Activated CD4-positive, alpha-beta T cell treated with anti-CD3 and anti-CD28 coated beads for 36 hours (primary cell): ENCODE data around the gene TTC28. TPM values are rescaled to one million over a fixed set of nuclear protein-coding genes. Genes with fewer than 3 reads are reported as not detected.

Experiments used
- ATAC-seq: fragments of 200-7000 bp; cut with Tn5 transposase; one replicate; pipeline ENCODE4 v1.10.0; 2021; ENCODE audit warnings: mild to moderate bottlenecking, moderate library complexity
- CTCF ChIA-PET: fragments of 350-600 bp; sonication (Branson Sonifier 250); formaldehyde crosslinking; loops from one replicate; lab custom pipeline; 2021; ENCODE audit warnings: antibody characterized with exemption; lab: Charles Lee
- POLR2A ChIA-PET: fragments of 350-600 bp; sonication (Branson Sonifier 250); formaldehyde crosslinking; loops from one replicate; lab custom pipeline; 2021; ENCODE audit warnings: antibody characterized with exemption, inconsistent platforms; lab: Charles Lee
- DNase-seq: peaks from one replicate; pipeline ENCODE4 v3.0.0-alpha.2; 2020
- H3K27ac Mint-ChIP-seq: one replicate; pipeline ENCODE4 v1.8.0; 2021; ENCODE audit warnings: mixed read lengths
- H3K27me3 Mint-ChIP-seq: one replicate; pipeline ENCODE4 v1.8.0; 2021; ENCODE audit warnings: mixed read lengths
- H3K36me3 Mint-ChIP-seq: one replicate; pipeline ENCODE4 v1.8.0; 2021; ENCODE audit warnings: low read depth, mixed read lengths
- H3K4me1 Mint-ChIP-seq: one replicate; pipeline ENCODE4 v1.8.0; 2021; ENCODE audit warnings: mixed read lengths
- H3K4me3 Mint-ChIP-seq: one replicate; pipeline ENCODE4 v1.8.0; 2021; ENCODE audit warnings: mild to moderate bottlenecking, moderate library complexity, mixed read lengths
- H3K9me3 Mint-ChIP-seq: one replicate; pipeline ENCODE4 v1.8.0; 2021; ENCODE audit warnings: low read depth, mixed read lengths
- intact Hi-C, 2 experiments: fragments of 100-400 bp; cut with DNase I in 1 of 2; cut with micrococcal nuclease in 1 of 2; formaldehyde crosslinking; loops; one replicate each; pipeline versions ENCODE4 v1.14.2 to v1.15.1; 2022 to 2024; cut with DNase I, micrococcal nuclease
- total RNA-seq, 2 experiments: library from RNA; stranded (reverse); gene quantifications; one replicate each; pipeline ENCODE4 v1.2.3, GENCODE V29; 2021

TTC28 gene
- total RNA-seq, 2 experiments from 2014 or later = 1.0 to 1.4 TPM

DNA sequence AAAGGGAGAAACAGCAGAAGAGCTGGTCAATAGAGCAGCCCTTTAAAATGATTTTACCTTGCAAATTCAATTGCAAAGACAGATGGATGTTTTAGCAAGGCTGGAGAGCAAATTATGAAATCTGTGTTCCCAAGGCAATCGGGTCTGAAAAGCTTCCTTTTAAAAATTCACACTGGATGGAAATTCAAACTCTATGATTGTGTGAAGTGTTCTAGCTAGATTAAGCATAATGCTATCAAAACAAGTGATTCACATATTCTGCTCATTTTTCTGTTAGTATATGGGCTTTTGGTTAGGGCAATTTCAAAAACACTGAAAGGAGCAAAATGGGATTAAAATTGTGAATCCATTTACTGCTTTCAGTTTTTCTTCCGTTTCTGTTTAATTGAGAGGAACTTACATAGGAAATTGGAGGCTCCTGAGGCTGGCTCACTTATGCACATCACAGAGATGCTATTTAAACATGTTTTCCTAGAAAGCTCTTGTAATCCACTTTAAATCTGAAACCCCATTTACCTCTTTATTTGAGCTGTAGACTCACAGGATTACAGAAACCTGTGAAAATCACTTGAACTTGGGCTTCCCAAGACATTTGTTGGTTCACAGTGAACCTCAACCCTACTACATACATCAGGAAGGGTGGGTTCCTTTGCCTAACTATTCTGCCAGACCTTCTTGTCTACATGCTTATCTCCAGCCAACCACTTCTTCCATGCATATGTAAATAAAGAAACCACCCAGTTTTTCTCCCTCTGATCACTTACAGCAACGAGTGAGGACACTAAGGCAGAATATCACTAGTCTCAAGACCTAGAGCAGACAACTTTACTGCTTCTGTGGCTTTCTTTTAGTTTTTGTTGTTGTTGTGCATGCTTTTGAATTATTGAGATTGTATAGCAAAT is 558.7 kb downstream of the TTC28 start:
- H3K4me1 Mint-ChIP-seq = no peaks in the 10 kb centered on the region
- POLR2A ChIA-PET = no interaction called here
- peaks cover 3% of the 10 kb centered on the region for H3K27me3 Mint-ChIP-seq
- intact Hi-C loops = no loop called here
- no peak for ATAC-seq
- H3K4me3 Mint-ChIP-seq = no peak overlapping the region
- no peaks in the 10 kb centered on the region for H3K9me3 Mint-ChIP-seq
- DNase-seq = no peak
- H3K27ac Mint-ChIP-seq = no peak overlapping the region
- no peaks in the 10 kb centered on the region for H3K36me3 Mint-ChIP-seq
- CTCF ChIA-PET = interaction anchor here (0.6 kb wide), 1 partner anchor 314 kb away, joined by 3 read pairs; no protein-coding TSS in a partner anchor

DNA sequence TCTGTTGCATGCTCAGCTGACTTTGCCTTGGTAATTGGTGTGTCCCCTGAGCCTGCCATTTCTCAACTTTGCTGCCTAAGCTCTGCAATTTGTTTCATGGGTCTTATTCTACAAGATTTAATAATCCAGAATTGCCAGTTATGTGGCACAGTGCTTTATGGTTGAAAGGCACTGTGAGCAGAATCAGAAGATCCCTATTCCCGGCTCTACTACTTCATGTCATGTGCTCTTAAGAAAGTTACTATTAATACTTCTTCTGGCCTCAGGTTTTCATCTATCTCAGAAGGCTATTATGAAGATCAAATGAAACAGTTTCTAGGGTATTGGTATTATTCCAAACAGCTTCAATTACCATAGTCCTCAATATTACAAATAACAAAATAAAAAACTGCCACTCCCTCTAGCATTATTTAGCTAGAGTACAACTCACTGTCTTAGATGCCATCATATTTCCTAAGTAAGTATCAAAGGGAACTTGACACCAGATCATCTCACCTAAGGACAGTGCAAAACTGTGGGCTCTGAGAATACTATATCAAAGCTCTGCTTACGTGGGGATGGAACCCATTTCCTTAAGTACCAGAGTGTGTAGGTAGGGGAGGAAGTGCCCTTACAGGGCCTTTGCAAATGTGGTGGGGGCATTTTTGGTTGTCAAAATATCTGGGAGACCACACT is 560.5 kb downstream of the TTC28 start:
- intact Hi-C loops = no loop called here
- POLR2A ChIA-PET = no interaction called here
- H3K36me3 Mint-ChIP-seq = no peaks in the 10 kb centered on the region
- no peak overlapping the region for H3K27ac Mint-ChIP-seq
- DNase-seq (no peak), ATAC-seq (no peak)
- H3K9me3 Mint-ChIP-seq = no peaks in the 10 kb centered on the region
- H3K27me3 Mint-ChIP-seq = peaks cover 2% of the 10 kb centered on the region
- H3K4me3 Mint-ChIP-seq = no peak overlapping the region
- CTCF ChIA-PET = no interaction called here
- H3K4me1 Mint-ChIP-seq = no peaks in the 10 kb centered on the region

DNA sequence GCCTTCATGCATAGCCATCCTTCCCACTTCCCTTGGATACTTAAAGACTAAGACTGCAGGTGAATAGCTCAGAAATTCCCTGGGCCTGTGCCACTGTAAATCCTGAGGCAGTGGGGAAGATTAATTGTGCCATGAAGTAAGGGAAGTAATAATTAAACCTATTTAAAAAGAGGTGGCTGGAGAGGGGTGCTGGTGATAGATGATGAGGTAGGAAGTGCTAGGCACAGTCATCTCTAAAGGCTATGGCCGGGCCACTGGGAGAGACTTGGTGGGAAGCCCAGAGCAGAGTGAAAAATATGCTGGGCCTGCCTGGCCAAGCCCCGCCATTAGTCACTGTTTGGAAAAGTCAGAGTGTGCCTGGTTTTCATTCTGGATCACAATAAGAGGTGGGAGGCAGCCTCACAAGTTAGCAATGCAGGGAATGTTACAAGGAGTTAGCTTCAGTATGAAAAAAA is 563.4 kb downstream of the TTC28 start:
- Mint-ChIP-seq H3K27ac (no peak overlapping the region), H3K36me3 (no peaks in the 10 kb centered on the region), H3K27me3 (no peaks in the 10 kb centered on the region), H3K9me3 (no peaks in the 10 kb centered on the region), H3K4me1 (no peaks in the 10 kb centered on the region), H3K4me3 (no peak overlapping the region)
- DNase-seq (no peak), ATAC-seq (no peak)
- intact Hi-C loops = no loop called here
- ChIA-PET CTCF (no interaction called here), POLR2A (no interaction called here)

DNA sequence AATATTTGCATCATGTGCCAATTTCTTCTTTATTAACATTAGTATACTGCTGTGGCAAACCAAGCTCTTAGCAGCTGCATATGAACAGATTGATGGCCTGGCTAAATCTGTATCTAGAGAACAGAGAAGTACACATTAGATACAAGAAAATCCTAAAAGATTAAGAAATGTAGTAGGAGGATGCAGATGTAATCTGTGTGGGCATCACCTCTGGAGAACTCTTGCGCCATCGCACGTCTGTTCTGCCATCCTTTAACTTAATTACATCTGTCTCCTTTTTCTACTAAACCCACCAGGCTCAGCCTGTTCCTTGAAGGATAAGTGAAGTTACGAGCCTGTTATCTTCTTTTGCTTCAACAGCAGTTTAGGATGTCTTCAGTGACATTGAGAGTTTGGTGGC is 564.2 kb downstream of the TTC28 start:
- POLR2A ChIA-PET = no interaction called here
- Mint-ChIP-seq H3K4me1 (no peaks in the 10 kb centered on the region), H3K27ac (no peak overlapping the region), H3K27me3 (no peaks in the 10 kb centered on the region), H3K4me3 (no peak overlapping the region), H3K36me3 (no peaks in the 10 kb centered on the region), H3K9me3 (no peaks in the 10 kb centered on the region)
- intact Hi-C loops = no loop called here
- CTCF ChIA-PET = interaction anchor here (0.6 kb wide), 1 partner anchor 49 kb away, joined by 3 read pairs; no protein-coding TSS in a partner anchor
- ATAC-seq (no peak), DNase-seq (no peak)

DNA sequence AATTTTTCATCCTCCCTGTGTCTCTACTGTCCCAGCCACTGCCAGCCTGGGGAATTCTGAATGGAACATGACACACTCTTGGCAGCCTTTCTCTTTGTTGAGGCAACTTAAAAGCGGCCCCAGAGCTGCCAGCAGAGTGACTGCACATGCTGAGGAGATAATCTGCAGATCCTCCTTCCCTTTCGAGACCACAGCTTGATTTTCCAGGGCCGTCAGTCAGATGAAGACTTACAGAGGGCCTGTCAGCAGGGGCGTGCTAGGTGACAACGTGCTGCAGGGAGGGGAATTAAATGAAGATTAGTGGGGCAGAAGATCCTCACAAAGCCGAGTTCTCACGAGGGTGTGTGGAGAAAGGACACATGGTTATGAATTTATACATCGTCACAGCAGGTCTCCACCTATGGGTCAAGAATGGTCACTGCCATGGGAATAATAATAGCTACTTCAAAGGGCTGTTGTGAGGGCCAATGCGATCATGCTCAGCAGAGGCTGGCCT is 567.0 kb downstream of the TTC28 start:
- Mint-ChIP-seq H3K4me1 (no peaks in the 10 kb centered on the region), H3K27me3 (no peaks in the 10 kb centered on the region), H3K4me3 (no peak overlapping the region), H3K36me3 (no peaks in the 10 kb centered on the region), H3K9me3 (no peaks in the 10 kb centered on the region), H3K27ac (no peak overlapping the region)
- ATAC-seq (no peak), DNase-seq (no peak)
- intact Hi-C loops = no loop called here
- ChIA-PET POLR2A (interaction anchor here (0.6 kb wide), 1 partner anchor 132 kb away, joined by 4 read pairs; no protein-coding TSS in a partner anchor), CTCF (interaction anchor here (0.6 to 0.7 kb wide), 2 partner anchors 11 to 32 kb away, joined by 3 to 5 read pairs; no protein-coding TSS in a partner anchor)

DNA sequence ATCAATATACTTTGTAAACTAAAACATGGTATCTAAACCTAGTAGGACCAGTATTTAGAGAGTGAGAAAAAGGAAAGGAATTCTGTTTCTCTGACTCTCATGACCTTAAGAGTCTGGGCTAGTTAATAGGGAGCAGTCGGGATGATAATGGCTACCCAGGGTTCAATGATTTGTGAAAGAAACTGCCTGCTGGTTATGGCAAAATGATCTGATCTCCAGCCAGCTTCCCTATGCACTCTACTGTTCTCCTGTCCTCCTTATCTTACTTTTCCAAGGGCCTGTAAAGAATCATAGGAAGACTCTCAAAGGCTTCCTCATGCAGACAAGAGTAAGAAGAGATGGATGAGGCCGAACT is 567.5 kb downstream of the TTC28 start:
- CTCF ChIA-PET = interaction anchor here (0.6 to 1.1 kb wide), 2 partner anchors 31 to 68 kb away, joined by 3 read pairs; no protein-coding TSS in a partner anchor
- intact Hi-C loops = no loop called here
- H3K27me3 Mint-ChIP-seq = no peaks in the 10 kb centered on the region
- H3K4me1 Mint-ChIP-seq = no peaks in the 10 kb centered on the region
- H3K4me3 Mint-ChIP-seq = no peak overlapping the region
- no peaks in the 10 kb centered on the region for H3K9me3 Mint-ChIP-seq
- DNase-seq (no peak), ATAC-seq (no peak)
- no peaks in the 10 kb centered on the region for H3K36me3 Mint-ChIP-seq
- POLR2A ChIA-PET = interaction anchor here (0.6 kb wide), 1 partner anchor 131 kb away, joined by 4 read pairs; no protein-coding TSS in a partner anchor
- H3K27ac Mint-ChIP-seq = no peak overlapping the region

DNA sequence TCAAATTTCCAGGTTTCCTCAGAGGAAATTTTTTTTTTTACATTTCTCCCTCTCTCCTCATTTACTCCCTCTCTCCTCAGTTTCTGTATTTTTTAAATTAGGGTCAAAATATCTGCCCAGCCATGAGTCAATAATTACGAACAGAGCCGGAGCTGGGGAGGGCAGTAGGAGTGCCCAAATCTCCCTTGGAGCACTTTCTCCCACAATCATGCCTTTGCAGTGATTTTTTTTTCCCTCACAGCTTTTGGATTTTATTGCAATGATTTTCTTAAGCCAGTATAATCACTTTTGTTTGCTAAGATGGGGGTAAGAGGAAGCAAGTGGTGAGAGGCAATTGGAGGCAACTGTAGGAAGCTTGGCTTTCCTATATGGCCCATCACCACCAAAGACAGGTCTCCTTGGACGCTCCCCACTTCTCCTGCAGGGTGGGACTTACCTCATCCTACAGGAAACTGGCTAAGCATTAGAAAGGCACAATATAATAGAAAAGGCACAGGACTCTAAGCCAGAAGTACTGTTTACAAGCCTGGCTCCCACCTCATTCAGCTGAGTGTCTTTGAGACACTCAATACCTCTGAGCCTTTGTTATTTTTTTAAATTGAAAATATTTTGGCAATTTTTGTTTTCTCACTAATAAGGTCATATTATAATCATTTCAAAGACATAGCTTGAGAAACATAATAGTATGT is 568.0 kb downstream of the TTC28 start:
- CTCF ChIA-PET = interaction anchor here (0.6 to 1.1 kb wide), 2 partner anchors 68 to 718 kb away, joined by 3 to 4 read pairs; no protein-coding TSS in a partner anchor
- Mint-ChIP-seq H3K4me3 (no peak overlapping the region), H3K27ac (no peak overlapping the region), H3K36me3 (no peaks in the 10 kb centered on the region), H3K9me3 (no peaks in the 10 kb centered on the region), H3K4me1 (no peaks in the 10 kb centered on the region), H3K27me3 (no peaks in the 10 kb centered on the region)
- POLR2A ChIA-PET = no interaction called here
- intact Hi-C loops = no loop called here
- no peak for DNase-seq
- no peak for ATAC-seq

DNA sequence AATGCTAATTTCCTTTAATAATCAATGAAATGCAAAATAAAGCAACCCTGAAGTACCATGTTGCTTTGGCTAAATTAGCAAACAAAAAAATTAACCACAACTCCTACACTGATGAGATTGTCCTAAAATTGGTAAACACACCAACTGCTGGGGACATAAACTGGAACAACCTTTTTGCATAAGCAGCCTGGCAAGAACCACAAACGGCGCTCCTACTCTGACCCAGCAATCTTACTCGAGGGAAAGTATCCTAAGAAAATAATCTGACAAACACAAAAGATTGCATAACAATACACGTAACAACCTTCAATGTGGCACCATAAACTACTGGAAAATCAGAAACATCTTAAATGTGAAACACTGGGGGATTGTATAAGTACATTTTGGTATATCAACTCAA is 570.8 kb downstream of the TTC28 start:
- POLR2A ChIA-PET = no interaction called here

DNA sequence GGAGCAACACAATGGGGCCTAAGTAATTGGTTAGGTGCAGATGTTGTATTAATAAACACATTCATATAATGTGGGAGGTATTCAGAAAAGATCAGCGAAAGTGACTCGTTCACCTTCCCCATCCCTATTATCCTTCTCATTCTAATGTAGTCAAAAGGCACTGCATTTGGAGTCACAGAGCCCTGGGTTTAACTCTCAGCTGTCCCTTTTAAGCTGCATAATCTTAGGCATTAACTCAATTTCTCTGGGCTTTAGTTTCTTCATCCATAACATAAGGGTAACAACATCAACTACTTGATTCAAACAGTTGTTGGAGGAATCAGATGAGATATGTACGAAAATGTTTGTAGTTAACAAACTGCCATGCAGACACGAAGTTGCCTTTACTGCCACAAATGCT is 573.0 kb downstream of the TTC28 start:
- Mint-ChIP-seq H3K27me3 (no peaks in the 10 kb centered on the region), H3K4me3 (no peak overlapping the region), H3K9me3 (no peaks in the 10 kb centered on the region), H3K27ac (no peak overlapping the region), H3K36me3 (no peaks in the 10 kb centered on the region), H3K4me1 (no peaks in the 10 kb centered on the region)
- ATAC-seq (no peak), DNase-seq (no peak)
- ChIA-PET POLR2A (no interaction called here), CTCF (no interaction called here)
- intact Hi-C loops = no loop called here

More for the DNA sequence above, 570.8 kb downstream of the TTC28 start:
- no peaks in the 10 kb centered on the region for H3K9me3 Mint-ChIP-seq
- H3K27ac Mint-ChIP-seq = no peak overlapping the region
- H3K4me3 Mint-ChIP-seq = no peak overlapping the region
- H3K4me1 Mint-ChIP-seq = no peaks in the 10 kb centered on the region
- DNase-seq (no peak), ATAC-seq (no peak)
- intact Hi-C loops = no loop called here
- no peaks in the 10 kb centered on the region for H3K36me3 Mint-ChIP-seq
- H3K27me3 Mint-ChIP-seq = no peaks in the 10 kb centered on the region
- CTCF ChIA-PET = interaction anchor here (1.2 kb wide), 1 partner anchor 15 kb away, joined by 3 read pairs; no protein-coding TSS in a partner anchor

DNA sequence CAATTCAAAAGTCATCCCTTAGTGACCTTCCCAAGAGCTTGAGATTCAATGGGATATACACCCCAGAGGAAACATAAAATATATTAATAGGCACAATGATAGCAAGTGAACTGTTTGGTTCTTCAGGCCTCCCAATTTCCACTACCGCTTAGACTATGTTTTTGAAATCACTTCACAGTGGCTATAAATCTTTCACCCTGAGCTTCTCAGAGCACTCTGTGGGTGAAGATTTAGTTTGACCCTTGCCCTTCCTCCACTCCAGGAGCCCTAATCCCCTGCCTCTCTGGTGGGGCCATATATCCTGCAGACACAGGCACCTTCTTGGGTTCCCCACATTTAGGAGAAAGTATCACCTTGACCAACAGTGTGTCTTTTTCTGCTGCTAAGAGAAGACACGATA is 573.7 kb downstream of the TTC28 start:
- CTCF ChIA-PET = no interaction called here
- Mint-ChIP-seq H3K9me3 (no peaks in the 10 kb centered on the region), H3K27ac (no peak overlapping the region)

DNA sequence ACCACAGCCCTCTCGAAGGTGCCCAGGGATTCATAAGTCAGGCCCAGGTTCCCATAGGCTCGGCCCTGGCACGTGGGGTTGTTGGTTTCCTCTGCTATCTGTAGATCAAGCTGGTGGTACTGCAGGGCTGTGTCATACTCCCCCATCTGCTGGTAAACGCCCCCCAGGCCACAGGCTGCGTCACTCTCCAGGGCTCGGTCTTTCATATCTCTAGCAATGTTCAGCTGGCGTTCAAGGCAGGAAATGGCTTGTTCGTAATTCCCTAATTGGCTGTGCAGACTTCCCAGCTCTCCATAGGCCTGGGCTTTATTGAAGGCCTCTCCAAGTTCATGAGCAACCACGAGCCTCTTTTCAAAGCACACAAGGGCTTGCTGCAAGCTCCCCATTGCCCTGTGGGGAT is 574.2 kb downstream of the TTC28 start:
- DNase-seq = no peak
- Mint-ChIP-seq H3K9me3 (no peaks in the 10 kb centered on the region), H3K27ac (no peak overlapping the region), H3K27me3 (no peaks in the 10 kb centered on the region), H3K36me3 (no peaks in the 10 kb centered on the region), H3K4me3 (no peak overlapping the region), H3K4me1 (no peaks in the 10 kb centered on the region)
- ChIA-PET CTCF (no interaction called here), POLR2A (no interaction called here)
- intact Hi-C loops = no loop called here
- ATAC-seq = no peak

More for the DNA sequence above, 573.7 kb downstream of the TTC28 start:
- DNase-seq (no peak), ATAC-seq (no peak)
- no peaks in the 10 kb centered on the region for H3K36me3 Mint-ChIP-seq
- POLR2A ChIA-PET = no interaction called here
- no peaks in the 10 kb centered on the region for H3K27me3 Mint-ChIP-seq
- no peaks in the 10 kb centered on the region for H3K4me1 Mint-ChIP-seq
- no peak overlapping the region for H3K4me3 Mint-ChIP-seq
- intact Hi-C loops = no loop called here
